Mesendoderm (in vitro differentiated cells): Measurements from ENCODE around the gene SLC23A1.

Experiments
- DNase-seq: peaks from one replicate; pipeline ENCODE4 v3.0.0; 2013
- H2AK5ac ChIP-seq: 2 replicates; pipeline ENCODE4 v1.6.1; 2013; ENCODE audit warnings: low read length, inconsistent platforms
- H2BK120ac ChIP-seq: 2 replicates; pipeline ENCODE4 v1.6.1; 2013; ENCODE audit warnings: low read depth, mild to moderate bottlenecking, low read length, moderate library complexity, mixed read lengths
- H2BK15ac ChIP-seq: replicated peaks from 2 replicates; pipeline ENCODE4 v1.6.1; 2013; ENCODE audit warnings: low read depth, mild to moderate bottlenecking, moderate library complexity
- H2BK5ac ChIP-seq: 2 replicates; pipeline ENCODE4 v1.6.1; 2013; ENCODE audit warnings: low read length, inconsistent platforms
- H3K18ac ChIP-seq: 2 replicates; pipeline ENCODE4 v1.6.1; 2013; ENCODE audit warnings: mild to moderate bottlenecking, low read length, mixed read lengths
- H3K23ac ChIP-seq: one replicate; pipeline ENCODE4 v1.6.1; 2013; ENCODE audit warnings: low read length
- H3K27ac ChIP-seq: 2 replicates; pipeline ENCODE4 v1.5.1; 2013; ENCODE audit warnings: low read depth, mild to moderate bottlenecking, inconsistent platforms, low read length, moderate library complexity
- H3K27me3 ChIP-seq: 2 replicates; pipeline ENCODE4 v1.6.1; 2013; ENCODE audit warnings: low read length, control low read depth, mild to moderate bottlenecking, inconsistent platforms; ENCODE audit not compliant: insufficient read depth, poor library complexity
- H3K36me3 ChIP-seq: 2 replicates; pipeline ENCODE4 v1.6.1; 2013; ENCODE audit warnings: low read length, inconsistent platforms; ENCODE audit not compliant: control insufficient read depth, insufficient read depth
- H3K4ac ChIP-seq: one replicate; pipeline ENCODE4 v1.6.1; 2013; ENCODE audit warnings: low read depth, mild to moderate bottlenecking, low read length, moderate library complexity
- H3K4me1 ChIP-seq: 2 replicates; pipeline ENCODE4 v1.6.1; 2013; ENCODE audit warnings: low read depth, low read length, inconsistent platforms; ENCODE audit not compliant: control insufficient read depth
- H3K4me2 ChIP-seq: 2 replicates; pipeline ENCODE4 v1.6.1; 2013; ENCODE audit warnings: low read length
- H3K4me3 ChIP-seq: 2 replicates; pipeline ENCODE4 v1.5.1; 2013; ENCODE audit warnings: mild to moderate bottlenecking, low read length
- H3K56ac ChIP-seq: one replicate; pipeline ENCODE4 v1.6.1; 2013; ENCODE audit warnings: low read length
- H3K79me1 ChIP-seq: 2 replicates; pipeline ENCODE4 v1.6.1; 2013; ENCODE audit warnings: low read length, inconsistent platforms
- H3K79me2 ChIP-seq: 2 replicates; pipeline ENCODE4 v1.6.1; 2013; ENCODE audit warnings: mild to moderate bottlenecking, low read length; ENCODE audit not compliant: control insufficient read depth, insufficient read depth
- H3K9ac ChIP-seq: 2 replicates; pipeline ENCODE4 v1.6.1; 2013; ENCODE audit warnings: low read length, inconsistent platforms
- H4K5ac ChIP-seq: one replicate; pipeline ENCODE4 v1.6.1; 2013; ENCODE audit warnings: low read length
- H4K8ac ChIP-seq: one replicate; pipeline ENCODE4 v1.6.1; 2013; ENCODE audit warnings: low read depth, mild to moderate bottlenecking, control low read depth, low read length, moderate library complexity
- WGBS: extraction: QIAGEN DNeasy Blood & Tissue Kit; methylation state at CpG from one replicate; pipeline ENCODE4 v1.1.7; 2013; ENCODE audit warnings: low lambda C conversion rate, missing lambda C conversion rate; ENCODE audit not compliant: insufficient coverage; ENCODE audit errors: extremely low coverage; 5-methylcytosine and 5-hydroxymethylcytosine counted together

SLC23A1 gene

GRCh38 chr5:139382807-139383206 lies 290 bp downstream of the SLC23A1 start:
- Histone ChIP-seq H3K9ac (no peak overlapping the region), H2BK120ac (no peak overlapping the region), H3K23ac (no peak overlapping the region), H2AK5ac (no peak overlapping the region), H3K56ac (peak overlapping the region; percentile 42), H3K18ac (no peak overlapping the region), H3K4me2 (no peak overlapping the region), H3K79me2 (no peaks in the 10 kb centered on the region), H2BK5ac (no peak overlapping the region), H4K5ac (no peak overlapping the region), H2BK15ac (no peak overlapping the region), H3K36me3 (no peaks in the 10 kb centered on the region), H3K79me1 (no peaks in the 10 kb centered on the region), H3K4me3 (no peak overlapping the region), H3K27me3 (no peaks in the 10 kb centered on the region), H4K8ac (no peak overlapping the region), H3K4ac (no peak overlapping the region), H3K4me1 (peaks cover 3% of the 10 kb centered on the region), H3K27ac (no peak overlapping the region)
- WGBS, result no CpG with 5 or more reads among the region's 3 CpGs
- no peak for DNase-seq

GRCh38 chr5:139381837-139382761 lies 998 bp downstream of the SLC23A1 start:
- Histone ChIP-seq H3K4me3 (no peak overlapping the region), H3K23ac (no peak overlapping the region), H3K18ac (no peak overlapping the region), H3K79me2 (no peaks in the 10 kb centered on the region), H3K9ac (no peak overlapping the region), H3K4me2 (no peak overlapping the region), H3K36me3 (no peaks in the 10 kb centered on the region), H4K5ac (no peak overlapping the region), H2BK5ac (no peak overlapping the region), H2AK5ac (no peak overlapping the region), H2BK120ac (no peak overlapping the region), H4K8ac (no peak overlapping the region), H3K27ac (no peak overlapping the region), H3K79me1 (no peaks in the 10 kb centered on the region), H3K4ac (no peak overlapping the region), H2BK15ac (no peak overlapping the region), H3K56ac (no peak overlapping the region), H3K27me3 (no peaks in the 10 kb centered on the region), H3K4me1 (peaks cover 3% of the 10 kb centered on the region)
- WGBS, result no CpG with 5 or more reads among the region's 28 CpGs
- no peak for DNase-seq

DNA sequence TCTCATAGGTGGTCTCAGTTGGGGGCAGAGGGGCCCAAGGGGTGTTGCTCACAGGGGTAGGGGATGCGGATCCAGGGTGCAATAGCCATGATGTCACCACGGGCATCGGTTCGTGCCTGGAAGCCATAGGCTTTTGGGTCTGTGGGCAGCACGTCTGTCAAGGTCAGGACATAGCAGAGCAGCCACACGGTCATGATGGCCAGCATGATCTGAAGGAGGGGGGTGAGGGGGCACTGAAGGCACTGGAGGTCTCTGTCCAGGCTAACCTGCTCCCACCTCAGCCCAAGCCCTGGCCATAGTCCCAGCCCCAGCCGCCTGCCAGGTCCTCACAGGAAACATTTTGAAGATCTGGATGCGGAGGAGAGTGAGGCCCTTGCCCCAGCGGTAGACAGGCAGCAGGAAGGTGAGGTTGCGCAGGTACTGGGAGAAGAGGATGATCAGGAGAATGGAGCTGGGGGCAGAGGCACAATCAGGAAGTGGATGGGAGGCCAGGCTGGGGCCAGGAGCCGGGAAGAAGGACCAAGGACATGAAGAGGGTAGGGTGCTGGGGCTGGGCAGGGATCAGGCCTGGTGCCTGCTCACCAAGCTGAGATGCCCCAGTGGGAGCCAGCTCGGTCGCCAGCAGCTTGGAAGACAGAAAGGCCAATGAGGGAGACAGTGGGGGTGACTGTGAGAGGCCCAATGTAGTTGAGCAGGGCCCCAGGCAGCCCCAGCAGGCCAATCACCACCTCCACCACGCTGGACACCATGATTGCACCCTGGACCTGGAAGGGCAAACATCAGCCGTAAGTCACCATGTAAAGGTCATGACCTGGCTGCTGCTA lies 3.3 kb downstream of the SLC23A1 start:
- Histone ChIP-seq H4K5ac (no peak overlapping the region), H4K8ac (no peak overlapping the region), H3K56ac (no peak overlapping the region), H2BK15ac (no peak overlapping the region), H2BK5ac (no peak overlapping the region), H3K4ac (no peak overlapping the region), H3K4me1 (peaks cover 3% of the 10 kb centered on the region), H3K18ac (no peak overlapping the region), H3K23ac (no peak overlapping the region), H3K27me3 (no peaks in the 10 kb centered on the region), H3K79me2 (no peaks in the 10 kb centered on the region), H3K79me1 (no peaks in the 10 kb centered on the region), H3K36me3 (no peaks in the 10 kb centered on the region), H3K4me3 (no peak overlapping the region), H3K9ac (no peak overlapping the region), H3K27ac (no peak overlapping the region), H2AK5ac (no peak overlapping the region), H2BK120ac (no peak overlapping the region), H3K4me2 (no peak overlapping the region)
- no CpG with 5 or more reads among the region's 15 CpGs for WGBS
- DNase-seq, result no peak

- Histone ChIP-seq H2BK120ac (no peak overlapping the region), H2AK5ac (no peak overlapping the region), H3K27me3 (no peaks in the 10 kb centered on the region), H2BK15ac (no peak overlapping the region), H3K9ac (no peak overlapping the region), H4K8ac (no peak overlapping the region), H3K56ac (no peak overlapping the region), H3K23ac (no peak overlapping the region), H3K79me1 (no peaks in the 10 kb centered on the region), H3K4ac (no peak overlapping the region), H3K4me2 (no peak overlapping the region), H3K27ac (no peak overlapping the region), H3K4me1 (peaks cover 3% of the 10 kb centered on the region), H3K4me3 (no peak overlapping the region), H3K79me2 (no peaks in the 10 kb centered on the region), H3K36me3 (peaks cover 2% of the 10 kb centered on the region), H2BK5ac (no peak overlapping the region), H4K5ac (no peak overlapping the region), H3K18ac (no peak overlapping the region)
- no CpG with 5 or more reads among the region's 13 CpGs for WGBS
- no peak for DNase-seq
Measured at GRCh38 chr5:139378941-139379361, 4.1 kb downstream of the SLC23A1 start.

GRCh38 chr5:139378101-139378825 lies 4.8 kb downstream of the SLC23A1 start:
- H3K27ac ChIP-seq, result no peak overlapping the region
- no peak overlapping the region for H3K4me2 ChIP-seq
- H3K4me1 ChIP-seq, result peaks cover 3% of the 10 kb centered on the region
- H3K4ac ChIP-seq, result no peak overlapping the region
- H3K18ac ChIP-seq, result no peak overlapping the region
- no peak overlapping the region for H2BK5ac ChIP-seq
- no peak overlapping the region for H4K5ac ChIP-seq
- no peak overlapping the region for H2AK5ac ChIP-seq
- H3K79me1 ChIP-seq, result no peaks in the 10 kb centered on the region
- H3K27me3 ChIP-seq, result no peaks in the 10 kb centered on the region
- H3K4me3 ChIP-seq, result no peak overlapping the region
- no peak overlapping the region for H3K23ac ChIP-seq
- peaks cover 3% of the 10 kb centered on the region for H3K36me3 ChIP-seq
- H2BK15ac ChIP-seq, result no peak overlapping the region
- H3K79me2 ChIP-seq, result no peaks in the 10 kb centered on the region
- H3K9ac ChIP-seq, result no peak overlapping the region
- H2BK120ac ChIP-seq, result no peak overlapping the region
- whole genome bisulfite sequencing, result no CpG with 5 or more reads among the region's 47 CpGs
- no peak for DNase-seq
- H3K56ac ChIP-seq, result no peak overlapping the region
- no peak overlapping the region for H4K8ac ChIP-seq
